A549 (cell line): ENCODE measurements around the gene LGALS4. TPM values are rescaled to one million over a fixed set of nuclear protein-coding genes. Genes with fewer than 3 reads are reported as not detected.

ENCODE experiments used
- ATOH8 ChIP-seq: fragments of 250-450 bp; sonication (Bioruptor Pico); IDR thresholded peaks from 2 replicates; pipeline ENCODE4 v1.5.0; 2020; ENCODE audit warnings: low read depth, mild to moderate bottlenecking, moderate library complexity
- CBX2 ChIP-seq: fragments of 200-600 bp; sonication (generic); IDR thresholded peaks from 2 replicates; pipeline ENCODE4 v1.6.1; 2016; ENCODE audit warnings: low read depth, mild to moderate bottlenecking, borderline replicate concordance
- CBX8 ChIP-seq: fragments of 200-600 bp; sonication (generic); IDR thresholded peaks from 2 replicates; pipeline ENCODE4 v1.6.1; 2016
- CHD2 ChIP-seq: fragments of 150-350 bp; IDR thresholded peaks from 2 replicates; pipeline ENCODE4 v1.6.1; 2014; ENCODE audit warnings: low read length; ENCODE audit not compliant: partially characterized antibody
- CHD4 ChIP-seq: fragments of 200-600 bp; sonication (generic); IDR thresholded peaks from 2 replicates; pipeline ENCODE4 v1.6.1; 2016; ENCODE audit warnings: antibody characterized with exemption, mild to moderate bottlenecking, borderline replicate concordance
- EHF ChIP-seq: fragments of 250-450 bp; sonication (Bioruptor Pico); IDR thresholded peaks from 2 replicates; pipeline ENCODE4 v1.5.0; 2020; ENCODE audit warnings: mild to moderate bottlenecking
- EHMT2 ChIP-seq: fragments of 200-600 bp; sonication (generic); IDR thresholded peaks from 2 replicates; pipeline ENCODE4 v1.6.1; 2016; ENCODE audit warnings: antibody characterized with exemption, low read depth, mild to moderate bottlenecking, moderate library complexity
- ELK1 ChIP-seq: fragments of 150-350 bp; IDR thresholded peaks from 2 replicates; pipeline ENCODE4 v1.6.1; 2014; ENCODE audit warnings: low read depth, mild to moderate bottlenecking, low read length
- FOSL2 ChIP-seq, 2 experiments: fragments of 450-650 bp in 1 of 2; fragments of >200 bp in 1 of 2; sonication (Bioruptor Twin) in 1 of 2; formaldehyde crosslinking; IDR thresholded peaks; 2 replicates each; pipeline versions ENCODE4 v1.5.0 to v1.6.1; 2016 to 2020; ENCODE audit warnings: mild to moderate bottlenecking in 1 of 2, moderate library complexity in 1 of 2
- GATA3 ChIP-seq: IDR thresholded peaks from 2 replicates; pipeline ENCODE4 v1.6.1; 2012; ENCODE audit warnings: borderline replicate concordance
- HDAC2 ChIP-seq: fragments of 200-600 bp; sonication (generic); IDR thresholded peaks from 2 replicates; pipeline ENCODE4 v1.6.1; 2016
- HOXA7 ChIP-seq: fragments of 250-450 bp; sonication (Bioruptor Pico); IDR thresholded peaks from 2 replicates; pipeline ENCODE4 v1.5.0; 2020; ENCODE audit warnings: mild to moderate bottlenecking, moderate library complexity
- JUN ChIP-seq, 2 experiments: fragments of >200 bp; sonication (Bioruptor Twin); formaldehyde crosslinking; IDR thresholded peaks; 2 replicates in 1 of 2; 3 replicates in 1 of 2; pipeline ENCODE4 v1.6.1; 2016 to 2017
- KDM1A ChIP-seq: fragments of 200-600 bp; sonication (generic); IDR thresholded peaks from 2 replicates; pipeline ENCODE4 v1.6.1; 2016; ENCODE audit warnings: low read depth, mild to moderate bottlenecking
- MAFK ChIP-seq: fragments of 450-650 bp; IDR thresholded peaks from 2 replicates; pipeline ENCODE4 v1.6.1; 2014; ENCODE audit not compliant: partially characterized antibody
- MAZ ChIP-seq: fragments of 150-350 bp; IDR thresholded peaks from 2 replicates; pipeline ENCODE4 v1.6.1; 2014; ENCODE audit warnings: antibody characterized with exemption, low read depth, low read length, borderline replicate concordance
- MYC ChIP-seq: IDR thresholded peaks from 2 replicates; pipeline ENCODE4 v1.6.1; 2012; ENCODE audit warnings: mild to moderate bottlenecking, inconsistent platforms, low read length, improper control_type of control experiment, borderline replicate concordance
- NFE2L2 ChIP-seq: fragments of 150-350 bp; conservative IDR thresholded peaks from 2 replicates; pipeline ENCODE4 v1.6.1; 2014; ENCODE audit warnings: low read length
- NPAS2 ChIP-seq: fragments of 250-450 bp; sonication (Bioruptor Pico); IDR thresholded peaks from 2 replicates; pipeline ENCODE4 v1.8.0; 2022; ENCODE audit warnings: mild to moderate bottlenecking, moderate library complexity, borderline replicate concordance
- NR3C1 ChIP-seq: fragments of >200 bp; sonication (Bioruptor Twin); formaldehyde crosslinking; IDR thresholded peaks from 3 replicates; pipeline ENCODE4 v1.6.1; 2017
- PHF8 ChIP-seq: fragments of 200-600 bp; sonication (generic); IDR thresholded peaks from 2 replicates; pipeline ENCODE4 v1.6.1; 2016; ENCODE audit warnings: low read depth, mild to moderate bottlenecking, antibody characterized with exemption, moderate library complexity, borderline replicate concordance
- RAD21 ChIP-seq, 2 experiments: fragments of >200 bp in 1 of 2; sonication (Bioruptor Twin) in 1 of 2; formaldehyde crosslinking in 1 of 2; IDR thresholded peaks in 1 of 2; conservative IDR thresholded peaks in 1 of 2; 2 replicates in 1 of 2; 3 replicates in 1 of 2; pipeline ENCODE4 v1.6.1; 2012 to 2018; ENCODE audit warnings: inconsistent platforms in 1 of 2
- RCOR1 ChIP-seq: fragments of 150-350 bp; IDR thresholded peaks from 2 replicates; pipeline ENCODE4 v1.6.1; 2014; ENCODE audit warnings: antibody characterized with exemption, low read length, low read depth
- SMC3 ChIP-seq: fragments of >200 bp; sonication (Bioruptor Twin); formaldehyde crosslinking; IDR thresholded peaks from 3 replicates; pipeline ENCODE4 v1.6.1; 2018; ENCODE audit warnings: inconsistent platforms
- TFCP2L1 ChIP-seq: fragments of 250-450 bp; sonication (Bioruptor Pico); IDR thresholded peaks from 2 replicates; pipeline ENCODE4 v1.5.0; 2021; ENCODE audit warnings: mild to moderate bottlenecking
- TP53 ChIP-seq: fragments of 250-450 bp; sonication (Bioruptor Pico); IDR thresholded peaks from 2 replicates; pipeline ENCODE4 v1.5.0; 2021; ENCODE audit warnings: mild to moderate bottlenecking, moderate library complexity
- ZC3H11A ChIP-seq: fragments of 450-650 bp; IDR thresholded peaks from 2 replicates; pipeline ENCODE4 v1.6.1; 2014; ENCODE audit warnings: antibody characterized with exemption, mild to moderate bottlenecking
- ZFP36 ChIP-seq: fragments of 450-650 bp; IDR thresholded peaks from 2 replicates; pipeline ENCODE4 v1.6.1; 2014; ENCODE audit warnings: borderline replicate concordance; ENCODE audit not compliant: partially characterized antibody
- polyA plus RNA-seq, 4 experiments: library from polyadenylated mRNA; depleted of rRNA in 3 of 4; stranded (reverse); fragments of >200 nt; fragmentation: RNase III in 1 of 4; extraction: RNeasy Plus Mini Kit Qiagen cat#74134 plus additional on column Dnase treatment in 1 of 4; gene quantifications; 2 replicates in 3 of 4; 3 replicates in 1 of 4; pipeline ENCODE4 v1.2.3, GENCODE V29; 2011 to 2017
- TF ChIP-seq, protein P1 (sequence below): IDR thresholded peaks from 2 replicates; pipeline ENCODE4 v1.6.1; 2012
- TF ChIP-seq, protein P2 (sequence below): fragments of 200-600 bp; sonication (generic); IDR thresholded peaks from 2 replicates; pipeline ENCODE4 v1.6.1; 2016; ENCODE audit warnings: antibody characterized with exemption, mild to moderate bottlenecking, moderate library complexity
- TF ChIP-seq, protein P3 (sequence below): fragments of 450-650 bp; IDR thresholded peaks from 2 replicates; pipeline ENCODE4 v1.6.1; 2014; ENCODE audit warnings: antibody characterized with exemption
- TF ChIP-seq, protein P4 (sequence below): fragments of 250-450 bp; sonication (Bioruptor Pico); IDR thresholded peaks from 2 replicates; pipeline ENCODE4 v1.5.0; 2021; ENCODE audit warnings: mild to moderate bottlenecking, moderate library complexity, borderline replicate concordance

Gene LGALS4
- polyA plus RNA-seq, 2 of the 4 experiments (the other 2 are of a cell fraction) = 0.94 to 2.5 TPM

DNA sequence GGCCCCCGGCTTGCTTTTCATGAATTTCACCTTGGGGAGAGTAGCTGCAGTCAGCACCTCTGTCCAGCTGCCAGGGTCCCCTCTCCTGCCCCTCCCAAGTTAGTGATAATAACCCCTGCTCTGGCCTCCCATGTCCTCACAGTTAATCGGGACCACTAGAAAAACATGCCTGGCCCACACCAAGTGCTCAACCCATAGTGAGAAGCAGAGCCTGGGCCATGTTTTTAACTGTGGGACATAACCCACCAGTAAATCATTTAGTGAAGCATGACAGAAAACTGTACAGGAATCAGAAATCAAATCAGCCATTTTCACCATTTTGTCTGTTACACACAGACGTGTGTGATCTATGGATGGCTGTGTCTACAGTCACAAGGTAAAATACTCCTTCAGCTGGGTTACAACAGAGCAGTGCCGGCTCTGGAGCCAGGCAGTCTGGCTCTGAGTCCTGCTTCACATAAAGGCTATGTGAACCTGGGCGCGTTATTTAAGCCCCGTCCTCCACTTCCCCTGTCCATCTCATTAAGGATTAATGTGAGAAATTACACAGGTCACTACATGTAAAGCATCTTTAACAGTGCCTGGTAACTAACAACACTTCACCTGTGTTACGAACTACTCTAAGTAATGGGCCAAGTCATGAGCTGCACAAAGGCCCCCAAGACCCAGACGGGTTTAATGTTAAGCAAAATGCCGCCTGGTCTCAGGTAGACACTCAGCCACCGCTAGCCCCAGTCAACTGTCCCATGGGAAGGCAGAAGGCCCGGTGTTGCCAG, 26.4 kb upstream of the LGALS4 start (continued):
- TF ChIP-seq, protein P1, sequence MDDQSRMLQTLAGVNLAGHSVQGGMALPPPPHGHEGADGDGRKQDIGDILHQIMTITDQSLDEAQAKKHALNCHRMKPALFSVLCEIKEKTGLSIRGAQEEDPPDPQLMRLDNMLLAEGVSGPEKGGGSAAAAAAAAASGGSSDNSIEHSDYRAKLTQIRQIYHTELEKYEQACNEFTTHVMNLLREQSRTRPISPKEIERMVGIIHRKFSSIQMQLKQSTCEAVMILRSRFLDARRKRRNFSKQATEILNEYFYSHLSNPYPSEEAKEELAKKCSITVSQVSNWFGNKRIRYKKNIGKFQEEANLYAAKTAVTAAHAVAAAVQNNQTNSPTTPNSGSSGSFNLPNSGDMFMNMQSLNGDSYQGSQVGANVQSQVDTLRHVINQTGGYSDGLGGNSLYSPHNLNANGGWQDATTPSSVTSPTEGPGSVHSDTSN = no peak
- TF ChIP-seq CBX2 (no peak), NR3C1 (no peak), HDAC2 (no peak), TFCP2L1 (peak; percentile 89), MAFK (no peak), EHF (CRISPR knock-in tag) (0 out of 2 replicates have a peak, but pooled peaks have one; percentile 47), CBX8 (no peak), PHF8 (no peak), ATOH8 (CRISPR knock-in tag) (no peak; the same call in 1 of the 2 replicates), ZC3H11A (no peak), NFE2L2 (no peak), CHD4 (no peak), MAZ (peak; percentile 47; the same call in 1 of the 2 replicates), ZFP36 (no peak), EHMT2 (no peak), TP53 (0 out of 2 replicates have a peak, but pooled peaks have one; percentile 25), HOXA7 (CRISPR knock-in tag) (peak; percentile 89), RAD21 (conservative IDR thresholded peaks at IDR 0.05 in 1 of 2, IDR thresholded peaks at IDR 0.05 in 1 of 2) (no peak), NPAS2 (CRISPR knock-in tag) (no peak), SMC3 (no peak), JUN (IDR thresholded peaks at IDR 0.05) (peak in 1 of 2 experiments; percentile 42; a peak in 1 of 5 replicates), ELK1 (no peak), GATA3 (no peak), FOSL2 (IDR thresholded peaks at IDR 0.05) (no peak), FOSL2 (CRISPR knock-in tag; IDR thresholded peaks at IDR 0.05) (peak; percentile 7; the same call in 1 of the 2 replicates), CHD2 (no peak), RCOR1 (no peak), KDM1A (no peak), MYC (no peak)
- TF ChIP-seq, protein P2, sequence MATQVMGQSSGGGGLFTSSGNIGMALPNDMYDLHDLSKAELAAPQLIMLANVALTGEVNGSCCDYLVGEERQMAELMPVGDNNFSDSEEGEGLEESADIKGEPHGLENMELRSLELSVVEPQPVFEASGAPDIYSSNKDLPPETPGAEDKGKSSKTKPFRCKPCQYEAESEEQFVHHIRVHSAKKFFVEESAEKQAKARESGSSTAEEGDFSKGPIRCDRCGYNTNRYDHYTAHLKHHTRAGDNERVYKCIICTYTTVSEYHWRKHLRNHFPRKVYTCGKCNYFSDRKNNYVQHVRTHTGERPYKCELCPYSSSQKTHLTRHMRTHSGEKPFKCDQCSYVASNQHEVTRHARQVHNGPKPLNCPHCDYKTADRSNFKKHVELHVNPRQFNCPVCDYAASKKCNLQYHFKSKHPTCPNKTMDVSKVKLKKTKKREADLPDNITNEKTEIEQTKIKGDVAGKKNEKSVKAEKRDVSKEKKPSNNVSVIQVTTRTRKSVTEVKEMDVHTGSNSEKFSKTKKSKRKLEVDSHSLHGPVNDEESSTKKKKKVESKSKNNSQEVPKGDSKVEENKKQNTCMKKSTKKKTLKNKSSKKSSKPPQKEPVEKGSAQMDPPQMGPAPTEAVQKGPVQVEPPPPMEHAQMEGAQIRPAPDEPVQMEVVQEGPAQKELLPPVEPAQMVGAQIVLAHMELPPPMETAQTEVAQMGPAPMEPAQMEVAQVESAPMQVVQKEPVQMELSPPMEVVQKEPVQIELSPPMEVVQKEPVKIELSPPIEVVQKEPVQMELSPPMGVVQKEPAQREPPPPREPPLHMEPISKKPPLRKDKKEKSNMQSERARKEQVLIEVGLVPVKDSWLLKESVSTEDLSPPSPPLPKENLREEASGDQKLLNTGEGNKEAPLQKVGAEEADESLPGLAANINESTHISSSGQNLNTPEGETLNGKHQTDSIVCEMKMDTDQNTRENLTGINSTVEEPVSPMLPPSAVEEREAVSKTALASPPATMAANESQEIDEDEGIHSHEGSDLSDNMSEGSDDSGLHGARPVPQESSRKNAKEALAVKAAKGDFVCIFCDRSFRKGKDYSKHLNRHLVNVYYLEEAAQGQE = no peak
- TF ChIP-seq, protein P3, sequence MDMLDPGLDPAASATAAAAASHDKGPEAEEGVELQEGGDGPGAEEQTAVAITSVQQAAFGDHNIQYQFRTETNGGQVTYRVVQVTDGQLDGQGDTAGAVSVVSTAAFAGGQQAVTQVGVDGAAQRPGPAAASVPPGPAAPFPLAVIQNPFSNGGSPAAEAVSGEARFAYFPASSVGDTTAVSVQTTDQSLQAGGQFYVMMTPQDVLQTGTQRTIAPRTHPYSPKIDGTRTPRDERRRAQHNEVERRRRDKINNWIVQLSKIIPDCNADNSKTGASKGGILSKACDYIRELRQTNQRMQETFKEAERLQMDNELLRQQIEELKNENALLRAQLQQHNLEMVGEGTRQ = no peak
- TF ChIP-seq, protein P4, sequence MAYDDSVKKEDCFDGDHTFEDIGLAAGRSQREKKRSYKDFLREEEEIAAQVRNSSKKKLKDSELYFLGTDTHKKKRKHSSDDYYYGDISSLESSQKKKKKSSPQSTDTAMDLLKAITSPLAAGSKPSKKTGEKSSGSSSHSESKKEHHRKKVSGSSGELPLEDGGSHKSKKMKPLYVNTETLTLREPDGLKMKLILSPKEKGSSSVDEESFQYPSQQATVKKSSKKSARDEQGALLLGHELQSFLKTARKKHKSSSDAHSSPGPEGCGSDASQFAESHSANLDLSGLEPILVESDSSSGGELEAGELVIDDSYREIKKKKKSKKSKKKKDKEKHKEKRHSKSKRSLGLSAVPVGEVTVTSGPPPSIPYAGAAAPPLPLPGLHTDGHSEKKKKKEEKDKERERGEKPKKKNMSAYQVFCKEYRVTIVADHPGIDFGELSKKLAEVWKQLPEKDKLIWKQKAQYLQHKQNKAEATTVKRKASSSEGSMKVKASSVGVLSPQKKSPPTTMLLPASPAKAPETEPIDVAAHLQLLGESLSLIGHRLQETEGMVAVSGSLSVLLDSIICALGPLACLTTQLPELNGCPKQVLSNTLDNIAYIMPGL (CRISPR knock-in tag) = no peak
